GM23338 (cell line): ENCODE data around the gene RTN3. TPM values are rescaled to one million over a fixed set of nuclear protein-coding genes. Genes with fewer than 3 reads are reported as not detected.

Experiments
- ATAC-seq: fragments of 200-7000 bp; cut with Tn5 transposase; 3 replicates; pipeline ENCODE4 v1.9.1; 2020
- DNase-seq: peaks from one replicate; pipeline ENCODE4 v3.0.0-alpha.2; 2015; ENCODE audit warnings: low spot score
- H2AFZ ChIP-seq: fragments of 200-600 bp; sonication (generic); 2 replicates; pipeline ENCODE4 v1.8.0; 2016; ENCODE audit warnings: antibody characterized with exemption, mild to moderate bottlenecking, moderate library complexity
- H3F3A ChIP-seq: fragments of 200-600 bp; sonication (generic); replicated peaks from 2 replicates; pipeline ENCODE4 v1.8.0; 2017; ENCODE audit warnings: antibody characterized with exemption, mixed run types, low read depth
- H3K27ac ChIP-seq: fragments of 200-600 bp; sonication (generic); 2 replicates; pipeline ENCODE4 v1.6.1; 2016; ENCODE audit warnings: low read depth
- H3K27me3 ChIP-seq: fragments of 200-600 bp; sonication (generic); 2 replicates; pipeline ENCODE4 v1.8.0; 2016; ENCODE audit warnings: mild to moderate bottlenecking, mixed run types, moderate library complexity; ENCODE audit not compliant: insufficient read depth
- H3K36me3 ChIP-seq: fragments of 200-600 bp; sonication (generic); 2 replicates; pipeline ENCODE4 v1.8.0; 2016; ENCODE audit warnings: mild to moderate bottlenecking; ENCODE audit not compliant: insufficient read depth
- H3K4me1 ChIP-seq: fragments of 200-600 bp; sonication (generic); 2 replicates; pipeline ENCODE4 v1.8.0; 2016; ENCODE audit warnings: mild to moderate bottlenecking, moderate library complexity; ENCODE audit not compliant: insufficient read depth
- H3K4me2 ChIP-seq: fragments of 200-600 bp; sonication (generic); 2 replicates; pipeline ENCODE4 v1.7.1; 2017; ENCODE audit warnings: mixed run types
- H3K4me3 ChIP-seq: fragments of 200-600 bp; sonication (generic); 2 replicates; pipeline ENCODE4 v1.6.1; 2016; ENCODE audit warnings: mixed run types
- H3K79me2 ChIP-seq: fragments of 200-600 bp; sonication (generic); replicated peaks from 2 replicates; pipeline ENCODE4 v1.8.0; 2017; ENCODE audit warnings: mild to moderate bottlenecking; ENCODE audit not compliant: insufficient read depth
- H3K9me2 ChIP-seq: fragments of 200-600 bp; sonication (generic); 2 replicates; pipeline ENCODE4 v1.8.0; 2017; ENCODE audit not compliant: insufficient read depth
- H4K20me1 ChIP-seq: fragments of 200-600 bp; sonication (generic); replicated peaks from 2 replicates; pipeline ENCODE4 v1.8.0; 2017; ENCODE audit warnings: mild to moderate bottlenecking; ENCODE audit not compliant: insufficient read depth
- H3K27ac Mint-ChIP-seq: 2 replicates; pipeline ENCODE4 v1.8.0; 2020; ENCODE audit warnings: inconsistent platforms, mild to moderate bottlenecking, moderate library complexity, mixed read lengths
- H3K27me3 Mint-ChIP-seq: 3 replicates; pipeline ENCODE4 v1.8.0; 2022; ENCODE audit warnings: low read depth, mild to moderate bottlenecking, moderate library complexity, mixed read lengths, inconsistent platforms; ENCODE audit not compliant: insufficient read depth, poor library complexity
- H3K36me3 Mint-ChIP-seq: 3 replicates; pipeline ENCODE4 v1.8.0; 2021; ENCODE audit warnings: low read depth, mild to moderate bottlenecking, inconsistent platforms, moderate library complexity, mixed read lengths
- H3K4me1 Mint-ChIP-seq: 3 replicates; pipeline ENCODE4 v1.8.0; 2020; ENCODE audit warnings: mild to moderate bottlenecking, inconsistent platforms, mixed read lengths
- H3K4me3 Mint-ChIP-seq: 3 replicates; pipeline ENCODE4 v1.8.0; 2021; ENCODE audit warnings: moderate library complexity, mild to moderate bottlenecking, inconsistent platforms, mixed read lengths
- H3K9me3 Mint-ChIP-seq: 3 replicates; pipeline ENCODE4 v1.8.0; 2020; ENCODE audit warnings: moderate library complexity, mild to moderate bottlenecking, inconsistent platforms, mixed read lengths
- CREB1 ChIP-seq: fragments of 250-450 bp; sonication (Bioruptor Pico); IDR thresholded peaks from 2 replicates; pipeline ENCODE4 v1.5.0; 2020; ENCODE audit warnings: low read depth, mild to moderate bottlenecking, moderate library complexity
- EZH2 ChIP-seq: fragments of 200-600 bp; sonication (generic); IDR thresholded peaks from one replicate; pipeline ENCODE4 v1.8.0; 2017; ENCODE audit warnings: antibody characterized with exemption, mild to moderate bottlenecking, low read depth; ENCODE audit not compliant: unreplicated experiment
- EZH2phosphoT487 ChIP-seq: fragments of 200-600 bp; sonication (generic); IDR thresholded peaks from one replicate; pipeline ENCODE4 v1.8.1; 2018; ENCODE audit warnings: antibody characterized with exemption; ENCODE audit not compliant: unreplicated experiment
- JUNB ChIP-seq: IDR thresholded peaks from one replicate; pipeline ENCODE4 v1.6.1; 2016; ENCODE audit warnings: antibody characterized with exemption; ENCODE audit not compliant: unreplicated experiment
- NANOG ChIP-seq: IDR thresholded peaks from 2 replicates; pipeline ENCODE4 v1.6.1; 2016; ENCODE audit warnings: antibody characterized with exemption, borderline replicate concordance
- POLR2AphosphoS5 ChIP-seq: IDR thresholded peaks from 2 replicates; pipeline ENCODE4 v1.6.1; 2016; ENCODE audit warnings: antibody characterized with exemption, low read depth
- STAT1 ChIP-seq: IDR thresholded peaks from one replicate; pipeline ENCODE4 v1.6.1; 2016; ENCODE audit warnings: antibody characterized with exemption; ENCODE audit not compliant: unreplicated experiment
- ZNF114 ChIP-seq: fragments of 250-450 bp; sonication (Bioruptor Pico); IDR thresholded peaks from 2 replicates; pipeline ENCODE4 v1.5.0; 2020; ENCODE audit warnings: mild to moderate bottlenecking, moderate library complexity
- ZNF331 ChIP-seq: fragments of 250-450 bp; sonication (Bioruptor Pico); IDR thresholded peaks from 2 replicates; pipeline ENCODE4 v1.5.0; 2020; ENCODE audit warnings: low read depth, mild to moderate bottlenecking, moderate library complexity
- polyA plus RNA-seq: library from polyadenylated mRNA; unstranded; fragments of >200 nt; fragmentation: Nextera tagmentation; extraction: Ambion mirVana; gene quantifications from 2 replicates; pipeline ENCODE4 v1.2.1, GENCODE V29; 2016
- total RNA-seq: library from RNA; depleted of rRNA; stranded (reverse); fragments of >200 nt; shearing (Covaris generic); gene quantifications from 2 replicates; pipeline ENCODE4 v1.2.3, GENCODE V29; 2014
- TF ChIP-seq, protein P1 (sequence below): IDR thresholded peaks from one replicate; pipeline ENCODE4 v1.6.1; 2018; ENCODE audit warnings: antibody characterized with exemption; ENCODE audit not compliant: unreplicated experiment
- TF ChIP-seq, protein P2 (sequence below): fragments of 250-450 bp; sonication (Bioruptor Pico); IDR thresholded peaks from 2 replicates; pipeline ENCODE4 v1.5.0; 2020; ENCODE audit warnings: mild to moderate bottlenecking, moderate library complexity
- TF ChIP-seq, protein P3 (sequence below): IDR thresholded peaks from 2 replicates; pipeline ENCODE4 v1.6.1; 2016; ENCODE audit warnings: antibody characterized with exemption
- TF ChIP-seq, protein P4 (sequence below), 2 experiments: fragments of 200-600 bp in 1 of 2; sonication (generic) in 1 of 2; conservative IDR thresholded peaks; 2 replicates each; pipeline versions ENCODE4 v1.5.1 to v1.6.1; 2016 to 2017; ENCODE audit warnings: antibody characterized with exemption in 2 of 2, low read depth in 2 of 2, mild to moderate bottlenecking in 2 of 2, moderate library complexity in 1 of 2

The RTN3 gene
- total and polyA plus RNA-seq, 2 experiments from 2014 or later, result 138 to 162 TPM

DNA sequence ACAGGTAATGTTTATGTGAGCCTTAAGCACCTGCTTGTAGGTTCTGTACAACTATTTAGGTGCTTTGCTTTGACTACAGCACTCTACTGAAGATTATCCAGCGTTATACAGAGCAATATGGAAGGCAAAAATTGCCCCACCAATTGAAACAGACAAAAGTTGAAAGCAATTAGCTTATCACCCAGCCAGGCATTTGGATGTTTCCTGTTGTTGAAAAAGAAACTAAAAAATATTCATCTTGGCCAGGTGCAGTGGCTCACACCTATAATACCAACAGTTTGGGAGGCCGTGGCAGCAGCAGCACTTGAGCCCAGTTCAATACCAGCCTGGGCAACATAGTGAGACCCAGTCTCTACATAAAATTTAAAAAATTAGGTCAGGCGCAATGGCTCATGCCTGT, 28.6 kb upstream of the RTN3 start:
- Histone ChIP-seq H3K4me1 (no peaks in the 10 kb centered on the region), H3K27ac (no peak overlapping the region), H3K79me2 (0 out of 2 replicates have a peak, but pooled peaks cover 3% of the 10 kb centered on the region), H3K9me2 (no peaks in the 10 kb centered on the region), H3K4me3 (no peak overlapping the region), H4K20me1 (no peaks in the 10 kb centered on the region), H3K36me3 (peaks cover 2% of the 10 kb centered on the region; the same call in 1 of the 2 replicates), H3F3A (0 out of 2 replicates have a peak, but pooled peaks cover 5% of the 10 kb centered on the region), H3K27me3 (no peaks in the 10 kb centered on the region), H2AFZ (no peak overlapping the region), H3K4me2 (no peak overlapping the region)
- H3K4me3 Mint-ChIP-seq, result no peak overlapping the region
- no peaks in the 10 kb centered on the region for H3K4me1 Mint-ChIP-seq
- DNase-seq, result no peak
- H3K27ac Mint-ChIP-seq, result no peak overlapping the region
- H3K36me3 Mint-ChIP-seq, result peaks cover 29% of the 10 kb centered on the region; the same call in 2 of the 3 replicates
- ATAC-seq, result no peak
- TF ChIP-seq JUNB (no peak), ZNF331 (no peak), POLR2AphosphoS5 (no peak), CREB1 (CRISPR knock-in tag) (no peak), STAT1 (no peak), NANOG (no peak), EZH2 (no peak), ZNF114 (CRISPR knock-in tag) (no peak), EZH2phosphoT487 (no peak)
- TF ChIP-seq, protein P1, sequence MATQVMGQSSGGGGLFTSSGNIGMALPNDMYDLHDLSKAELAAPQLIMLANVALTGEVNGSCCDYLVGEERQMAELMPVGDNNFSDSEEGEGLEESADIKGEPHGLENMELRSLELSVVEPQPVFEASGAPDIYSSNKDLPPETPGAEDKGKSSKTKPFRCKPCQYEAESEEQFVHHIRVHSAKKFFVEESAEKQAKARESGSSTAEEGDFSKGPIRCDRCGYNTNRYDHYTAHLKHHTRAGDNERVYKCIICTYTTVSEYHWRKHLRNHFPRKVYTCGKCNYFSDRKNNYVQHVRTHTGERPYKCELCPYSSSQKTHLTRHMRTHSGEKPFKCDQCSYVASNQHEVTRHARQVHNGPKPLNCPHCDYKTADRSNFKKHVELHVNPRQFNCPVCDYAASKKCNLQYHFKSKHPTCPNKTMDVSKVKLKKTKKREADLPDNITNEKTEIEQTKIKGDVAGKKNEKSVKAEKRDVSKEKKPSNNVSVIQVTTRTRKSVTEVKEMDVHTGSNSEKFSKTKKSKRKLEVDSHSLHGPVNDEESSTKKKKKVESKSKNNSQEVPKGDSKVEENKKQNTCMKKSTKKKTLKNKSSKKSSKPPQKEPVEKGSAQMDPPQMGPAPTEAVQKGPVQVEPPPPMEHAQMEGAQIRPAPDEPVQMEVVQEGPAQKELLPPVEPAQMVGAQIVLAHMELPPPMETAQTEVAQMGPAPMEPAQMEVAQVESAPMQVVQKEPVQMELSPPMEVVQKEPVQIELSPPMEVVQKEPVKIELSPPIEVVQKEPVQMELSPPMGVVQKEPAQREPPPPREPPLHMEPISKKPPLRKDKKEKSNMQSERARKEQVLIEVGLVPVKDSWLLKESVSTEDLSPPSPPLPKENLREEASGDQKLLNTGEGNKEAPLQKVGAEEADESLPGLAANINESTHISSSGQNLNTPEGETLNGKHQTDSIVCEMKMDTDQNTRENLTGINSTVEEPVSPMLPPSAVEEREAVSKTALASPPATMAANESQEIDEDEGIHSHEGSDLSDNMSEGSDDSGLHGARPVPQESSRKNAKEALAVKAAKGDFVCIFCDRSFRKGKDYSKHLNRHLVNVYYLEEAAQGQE, result no peak
- TF ChIP-seq, protein P2, sequence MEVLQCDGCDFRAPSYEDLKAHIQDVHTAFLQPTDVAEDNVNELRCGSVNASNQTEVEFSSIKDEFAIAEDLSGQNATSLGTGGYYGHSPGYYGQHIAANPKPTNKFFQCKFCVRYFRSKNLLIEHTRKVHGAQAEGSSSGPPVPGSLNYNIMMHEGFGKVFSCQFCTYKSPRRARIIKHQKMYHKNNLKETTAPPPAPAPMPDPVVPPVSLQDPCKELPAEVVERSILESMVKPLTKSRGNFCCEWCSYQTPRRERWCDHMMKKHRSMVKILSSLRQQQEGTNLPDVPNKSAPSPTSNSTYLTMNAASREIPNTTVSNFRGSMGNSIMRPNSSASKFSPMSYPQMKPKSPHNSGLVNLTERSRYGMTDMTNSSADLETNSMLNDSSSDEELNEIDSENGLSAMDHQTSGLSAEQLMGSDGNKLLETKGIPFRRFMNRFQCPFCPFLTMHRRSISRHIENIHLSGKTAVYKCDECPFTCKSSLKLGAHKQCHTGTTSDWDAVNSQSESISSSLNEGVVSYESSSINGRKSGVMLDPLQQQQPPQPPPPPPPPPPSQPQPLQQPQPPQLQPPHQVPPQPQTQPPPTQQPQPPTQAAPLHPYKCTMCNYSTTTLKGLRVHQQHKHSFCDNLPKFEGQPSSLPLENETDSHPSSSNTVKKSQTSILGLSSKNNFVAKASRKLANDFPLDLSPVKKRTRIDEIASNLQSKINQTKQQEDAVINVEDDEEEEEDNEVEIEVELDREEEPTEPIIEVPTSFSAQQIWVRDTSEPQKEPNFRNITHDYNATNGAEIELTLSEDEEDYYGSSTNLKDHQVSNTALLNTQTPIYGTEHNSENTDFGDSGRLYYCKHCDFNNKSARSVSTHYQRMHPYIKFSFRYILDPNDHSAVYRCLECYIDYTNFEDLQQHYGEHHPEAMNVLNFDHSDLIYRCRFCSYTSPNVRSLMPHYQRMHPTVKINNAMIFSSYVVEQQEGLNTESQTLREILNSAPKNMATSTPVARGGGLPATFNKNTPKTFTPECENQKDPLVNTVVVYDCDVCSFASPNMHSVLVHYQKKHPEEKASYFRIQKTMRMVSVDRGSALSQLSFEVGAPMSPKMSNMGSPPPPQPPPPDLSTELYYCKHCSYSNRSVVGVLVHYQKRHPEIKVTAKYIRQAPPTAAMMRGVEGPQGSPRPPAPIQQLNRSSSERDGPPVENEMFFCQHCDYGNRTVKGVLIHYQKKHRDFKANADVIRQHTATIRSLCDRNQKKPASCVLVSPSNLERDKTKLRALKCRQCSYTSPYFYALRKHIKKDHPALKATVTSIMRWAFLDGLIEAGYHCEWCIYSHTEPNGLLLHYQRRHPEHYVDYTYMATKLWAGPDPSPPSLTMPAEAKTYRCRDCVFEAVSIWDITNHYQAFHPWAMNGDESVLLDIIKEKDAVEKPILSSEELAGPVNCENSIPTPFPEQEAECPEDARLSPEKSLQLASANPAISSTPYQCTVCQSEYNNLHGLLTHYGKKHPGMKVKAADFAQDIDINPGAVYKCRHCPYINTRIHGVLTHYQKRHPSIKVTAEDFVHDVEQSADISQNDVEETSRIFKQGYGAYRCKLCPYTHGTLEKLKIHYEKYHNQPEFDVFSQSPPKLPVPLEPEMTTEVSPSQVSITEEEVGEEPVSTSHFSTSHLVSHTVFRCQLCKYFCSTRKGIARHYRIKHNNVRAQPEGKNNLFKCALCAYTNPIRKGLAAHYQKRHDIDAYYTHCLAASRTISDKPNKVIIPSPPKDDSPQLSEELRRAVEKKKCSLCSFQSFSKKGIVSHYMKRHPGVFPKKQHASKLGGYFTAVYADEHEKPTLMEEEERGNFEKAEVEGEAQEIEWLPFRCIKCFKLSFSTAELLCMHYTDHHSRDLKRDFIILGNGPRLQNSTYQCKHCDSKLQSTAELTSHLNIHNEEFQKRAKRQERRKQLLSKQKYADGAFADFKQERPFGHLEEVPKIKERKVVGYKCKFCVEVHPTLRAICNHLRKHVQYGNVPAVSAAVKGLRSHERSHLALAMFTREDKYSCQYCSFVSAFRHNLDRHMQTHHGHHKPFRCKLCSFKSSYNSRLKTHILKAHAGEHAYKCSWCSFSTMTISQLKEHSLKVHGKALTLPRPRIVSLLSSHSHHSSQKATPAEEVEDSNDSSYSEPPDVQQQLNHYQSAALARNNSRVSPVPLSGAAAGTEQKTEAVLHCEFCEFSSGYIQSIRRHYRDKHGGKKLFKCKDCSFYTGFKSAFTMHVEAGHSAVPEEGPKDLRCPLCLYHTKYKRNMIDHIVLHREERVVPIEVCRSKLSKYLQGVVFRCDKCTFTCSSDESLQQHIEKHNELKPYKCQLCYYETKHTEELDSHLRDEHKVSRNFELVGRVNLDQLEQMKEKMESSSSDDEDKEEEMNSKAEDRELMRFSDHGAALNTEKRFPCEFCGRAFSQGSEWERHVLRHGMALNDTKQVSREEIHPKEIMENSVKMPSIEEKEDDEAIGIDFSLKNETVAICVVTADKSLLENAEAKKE (CRISPR knock-in tag), result no peak
- TF ChIP-seq, protein P3, sequence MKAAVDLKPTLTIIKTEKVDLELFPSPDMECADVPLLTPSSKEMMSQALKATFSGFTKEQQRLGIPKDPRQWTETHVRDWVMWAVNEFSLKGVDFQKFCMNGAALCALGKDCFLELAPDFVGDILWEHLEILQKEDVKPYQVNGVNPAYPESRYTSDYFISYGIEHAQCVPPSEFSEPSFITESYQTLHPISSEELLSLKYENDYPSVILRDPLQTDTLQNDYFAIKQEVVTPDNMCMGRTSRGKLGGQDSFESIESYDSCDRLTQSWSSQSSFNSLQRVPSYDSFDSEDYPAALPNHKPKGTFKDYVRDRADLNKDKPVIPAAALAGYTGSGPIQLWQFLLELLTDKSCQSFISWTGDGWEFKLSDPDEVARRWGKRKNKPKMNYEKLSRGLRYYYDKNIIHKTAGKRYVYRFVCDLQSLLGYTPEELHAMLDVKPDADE, result no peak
- TF ChIP-seq, protein P4, sequence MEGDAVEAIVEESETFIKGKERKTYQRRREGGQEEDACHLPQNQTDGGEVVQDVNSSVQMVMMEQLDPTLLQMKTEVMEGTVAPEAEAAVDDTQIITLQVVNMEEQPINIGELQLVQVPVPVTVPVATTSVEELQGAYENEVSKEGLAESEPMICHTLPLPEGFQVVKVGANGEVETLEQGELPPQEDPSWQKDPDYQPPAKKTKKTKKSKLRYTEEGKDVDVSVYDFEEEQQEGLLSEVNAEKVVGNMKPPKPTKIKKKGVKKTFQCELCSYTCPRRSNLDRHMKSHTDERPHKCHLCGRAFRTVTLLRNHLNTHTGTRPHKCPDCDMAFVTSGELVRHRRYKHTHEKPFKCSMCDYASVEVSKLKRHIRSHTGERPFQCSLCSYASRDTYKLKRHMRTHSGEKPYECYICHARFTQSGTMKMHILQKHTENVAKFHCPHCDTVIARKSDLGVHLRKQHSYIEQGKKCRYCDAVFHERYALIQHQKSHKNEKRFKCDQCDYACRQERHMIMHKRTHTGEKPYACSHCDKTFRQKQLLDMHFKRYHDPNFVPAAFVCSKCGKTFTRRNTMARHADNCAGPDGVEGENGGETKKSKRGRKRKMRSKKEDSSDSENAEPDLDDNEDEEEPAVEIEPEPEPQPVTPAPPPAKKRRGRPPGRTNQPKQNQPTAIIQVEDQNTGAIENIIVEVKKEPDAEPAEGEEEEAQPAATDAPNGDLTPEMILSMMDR (conservative IDR thresholded peaks at IDR 0.05; ENCODE audit: low read depth in 2 of 2), result no peak
- H3K9me3 Mint-ChIP-seq, result no peaks in the 10 kb centered on the region
- no peaks in the 10 kb centered on the region for H3K27me3 Mint-ChIP-seq
